K562 (cell line): Measurements from ENCODE around the gene HYPK. TPM values are rescaled to one million over a fixed set of nuclear protein-coding genes. Genes with fewer than 3 reads are reported as not detected.

ENCODE experiments used
- CHD2 ChIP-seq: IDR thresholded peaks from 2 replicates; pipeline ENCODE4 v1.6.1; 2011; ENCODE audit warnings: low read depth, low read length
- FOSL1 ChIP-seq: fragments of 200-800 bp; sonication (Bioruptor generic); conservative IDR thresholded peaks from 2 replicates; pipeline ENCODE4 v1.6.1; 2016; ENCODE audit warnings: missing genetic modification characterization, missing compliant biosample characterization
- FOXO4 ChIP-seq: fragments of 450-650 bp; formaldehyde crosslinking; IDR thresholded peaks from 2 replicates; pipeline ENCODE4 v1.4.0; 2020; ENCODE audit warnings: mild to moderate bottlenecking, moderate library complexity
- GABPA ChIP-seq: fragments of 200-800 bp; sonication (Bioruptor generic); conservative IDR thresholded peaks from 2 replicates; pipeline ENCODE4 v1.6.1; 2016; ENCODE audit warnings: low read depth, missing genetic modification characterization, missing compliant biosample characterization
- HEY1 ChIP-seq: fragments of 250-450 bp; sonication (Bioruptor Pico); IDR thresholded peaks from 2 replicates; pipeline ENCODE4 v1.5.0; 2020; ENCODE audit warnings: mild to moderate bottlenecking, moderate library complexity, borderline replicate concordance
- HNRNPL ChIP-seq: fragments of 200-400 bp; formaldehyde crosslinking; IDR thresholded peaks from 2 replicates; pipeline ENCODE4 v1.6.1; 2017; ENCODE audit warnings: low read depth, mild to moderate bottlenecking, low read length
- IRF2 ChIP-seq: sonication (generic); formaldehyde crosslinking; IDR thresholded peaks from 2 replicates; pipeline ENCODE4 v1.8.1; 2022; ENCODE audit warnings: mild to moderate bottlenecking, missing genetic modification reagents
- JUN ChIP-seq, 2 experiments: sonication (generic) in 1 of 2; formaldehyde crosslinking in 1 of 2; IDR thresholded peaks; 2 replicates each; pipeline versions ENCODE4 v1.6.1 to v1.8.0; 2012 to 2022; ENCODE audit warnings: borderline replicate concordance in 2 of 2, mild to moderate bottlenecking in 2 of 2, improper control_type of control experiment in 1 of 2, low read depth in 1 of 2, low read length in 1 of 2, missing genetic modification reagents in 1 of 2
- NFIX ChIP-seq: fragments of 250-450 bp; sonication (Bioruptor Pico); IDR thresholded peaks from 2 replicates; pipeline ENCODE4 v1.4.0; 2020; ENCODE audit warnings: low read depth, mild to moderate bottlenecking, moderate library complexity
- POLR2A ChIP-seq: fragments of 450-650 bp; conservative IDR thresholded peaks from 2 replicates; pipeline ENCODE4 v1.6.1; 2016
- TAF9B ChIP-seq: fragments of 450-650 bp; IDR thresholded peaks from 2 replicates; pipeline ENCODE4 v1.6.1; 2018; ENCODE audit warnings: mild to moderate bottlenecking; ENCODE audit not compliant: partially characterized antibody
- USF1 ChIP-seq: sonication (generic); formaldehyde crosslinking; IDR thresholded peaks from 2 replicates; pipeline ENCODE4 v1.9.0; 2022; ENCODE audit warnings: mild to moderate bottlenecking, missing genetic modification reagents
- ZBTB40 ChIP-seq, 2 experiments: fragments of 450-650 bp in 1 of 2; sonication (generic) in 1 of 2; formaldehyde crosslinking in 1 of 2; IDR thresholded peaks; 2 replicates each; pipeline versions ENCODE4 v1.7.1 to v1.9.0; 2016 to 2022; ENCODE audit warnings: inconsistent platforms in 1 of 2, mild to moderate bottlenecking in 1 of 2, missing genetic modification reagents in 1 of 2
- ZNF41 ChIP-seq: fragments of 250-450 bp; sonication (Bioruptor Pico); conservative IDR thresholded peaks from 2 replicates; pipeline ENCODE4 v1.4.0; 2020; ENCODE audit warnings: mild to moderate bottlenecking
- ZNF696 ChIP-seq: fragments of 250-450 bp; sonication (Bioruptor Pico); conservative IDR thresholded peaks from 2 replicates; pipeline ENCODE4 v1.4.0; 2020; ENCODE audit warnings: mild to moderate bottlenecking, moderate library complexity
- ZNF778 ChIP-seq: fragments of 450-650 bp; formaldehyde crosslinking; IDR thresholded peaks from 2 replicates; pipeline ENCODE4 v1.4.0; 2020; ENCODE audit warnings: mild to moderate bottlenecking, moderate library complexity
- polyA plus RNA-seq, 8 experiments: library from polyadenylated mRNA; depleted of rRNA in 4 of 8; stranded (reverse) in 5 of 8; unstranded in 3 of 8; fragments of >200 nt; fragmentation: Nextera tagmentation in 2 of 8; fragmentation: Illumina TruSeq in 1 of 8; extraction: Ambion mirVana in 2 of 8; extraction: Trizol in 1 of 8; gene quantifications; 2 replicates each; pipeline versions ENCODE4 v1.2.1 to v1.2.3, GENCODE V29; 2011 to 2014; ENCODE audit warnings: inconsistent platforms in 1 of 8, missing spikeins in 1 of 8
- total RNA-seq, 7 experiments: library from RNA; depleted of rRNA in 6 of 7; stranded (reverse); fragments of >200 nt in 6 of 7; fragmentation: Illumina TruSeq in 2 of 7; extraction: Trizol in 2 of 7; gene quantifications; 2 replicates each; pipeline versions ENCODE4 v1.2.1 to v1.2.3, GENCODE V29; 2011 to 2021; ENCODE audit warnings: low replicate concordance in 1 of 7

HYPK gene
- total and polyA plus RNA-seq, 9 of the 15 experiments (the other 6 are each of a cell fraction or from before 2014, with no cell fraction given) = 7.2 to 28.0 (median 21.1) TPM

GRCh38 chr15:43777267-43777914 lies 23.0 kb upstream of the HYPK start (continued):
- no peak for TF ChIP-seq FOXO4 (CRISPR knock-in tag)
- no peak for TF ChIP-seq ZNF778
- no peak for TF ChIP-seq GABPA (tag)
- TF ChIP-seq HEY1 (CRISPR knock-in tag) = no peak
- TF ChIP-seq IRF2 (CRISPR knock-in tag) = no peak
- TF ChIP-seq CHD2 = no peak
- no peak for TF ChIP-seq ZNF41
- no peak for TF ChIP-seq FOSL1 (tag)
- no peak for TF ChIP-seq NFIX (CRISPR knock-in tag)
- TF ChIP-seq HNRNPL = no peak
- no peak for TF ChIP-seq USF1 (CRISPR knock-in tag)
- TF ChIP-seq JUN (IDR thresholded peaks at IDR 0.05; ENCODE audit: borderline replicate concordance, low read depth, low read length) = no peak
- no peak for TF ChIP-seq JUN (CRISPR knock-in tag; IDR thresholded peaks at IDR 0.05; ENCODE audit: borderline replicate concordance)
- 0 out of 2 replicates have a peak, but pooled peaks have one; percentile 39 for TF ChIP-seq POLR2A
- no peak for TF ChIP-seq ZBTB40 (IDR thresholded peaks at IDR 0.05)
- TF ChIP-seq ZBTB40 (CRISPR knock-in tag; IDR thresholded peaks at IDR 0.05) = no peak
- no peak for TF ChIP-seq ZNF696
- TF ChIP-seq TAF9B = no peak
